ENCODE data around the gene SLC22A2.

Gene SLC22A2

GRCh38 chr6:160221918-160222317, 36.7 kb downstream of the SLC22A2 start:
- Histone ChIP-seq H3K4ac (ENCODE audit: low read depth in 1 of 2, low read length in 2 of 2) (no peak overlapping the region), H3K14ac (ENCODE audit: low read length in 2 of 2) (no peak overlapping the region), H3K4me1 (ENCODE audit: control insufficient read depth, insufficient read depth, low read depth, low read length) (no peaks in the 10 kb centered on the region), H2BK15ac (ENCODE audit: low read depth, poor library complexity, severe bottlenecking) (no peak overlapping the region), H2BK120ac (ENCODE audit: low read depth, low read length) (no peak overlapping the region), H2AFZ (ENCODE audit: low read depth, low read length) (no peak overlapping the region), H3K9me3 (ENCODE audit: control insufficient read depth, low read length) (no peaks in the 10 kb centered on the region), H3K4me3 (ENCODE audit: insufficient read depth in 1 of 2, low read depth in 1 of 2, low read length in 2 of 2) (no peak overlapping the region), H4K91ac (ENCODE audit: low read length) (no peak overlapping the region), H2BK12ac (ENCODE audit: low read length in 2 of 2) (no peak overlapping the region), H4K8ac (ENCODE audit: low read length) (no peak overlapping the region), H3K23ac (ENCODE audit: low read length in 2 of 2) (no peak overlapping the region), H2BK5ac (ENCODE audit: low read depth, low read length, poor library complexity, severe bottlenecking) (no peak overlapping the region), H3K79me1 (replicated peaks; ENCODE audit: low read length, poor library complexity, severe bottlenecking) (no peaks in the 10 kb centered on the region), H3K27me3 (ENCODE audit: control insufficient read depth in 1 of 2, insufficient read depth in 1 of 2, low read length in 2 of 2) (peaks cover 9 to 12% of the 10 kb centered on the region in 2 experiments), H3K4me2 (ENCODE audit: low read length, poor library complexity, severe bottlenecking) (no peak overlapping the region), H3K36me3 (ENCODE audit: control insufficient read depth in 1 of 2, insufficient read depth in 2 of 2, low read depth in 1 of 2, low read length in 2 of 2) (no peaks in the 10 kb centered on the region), H3K9ac (ENCODE audit: low read length) (no peak overlapping the region), H2AK5ac (ENCODE audit: low read length, severe bottlenecking) (no peak overlapping the region), H3K27ac (ENCODE audit: low read length, poor library complexity, severe bottlenecking) (no peak overlapping the region), H3K18ac (ENCODE audit: low read depth in 1 of 2, low read length in 2 of 2) (no peak overlapping the region)
- 100% methylated on average over 1 of the region's 1 CpG for WGBS
- DNase-seq: no peak

GRCh38 chr6:160221423-160221822, 37.2 kb downstream of the SLC22A2 start:
- Histone ChIP-seq H3K4me1 (ENCODE audit: control insufficient read depth, insufficient read depth, low read depth, low read length) (no peaks in the 10 kb centered on the region), H3K23ac (ENCODE audit: low read length in 2 of 2) (no peak overlapping the region), H3K4me2 (ENCODE audit: low read length, poor library complexity, severe bottlenecking) (no peak overlapping the region), H2AFZ (ENCODE audit: low read depth, low read length) (no peak overlapping the region), H3K14ac (ENCODE audit: low read length in 2 of 2) (no peak overlapping the region), H2BK5ac (ENCODE audit: low read depth, low read length, poor library complexity, severe bottlenecking) (no peak overlapping the region), H2AK5ac (ENCODE audit: low read length, severe bottlenecking) (no peak overlapping the region), H3K36me3 (ENCODE audit: control insufficient read depth in 1 of 2, insufficient read depth in 2 of 2, low read depth in 1 of 2, low read length in 2 of 2) (no peaks in the 10 kb centered on the region), H3K27me3 (ENCODE audit: control insufficient read depth in 1 of 2, insufficient read depth in 1 of 2, low read length in 2 of 2) (peaks cover 9 to 12% of the 10 kb centered on the region in 2 experiments), H3K18ac (ENCODE audit: low read depth in 1 of 2, low read length in 2 of 2) (no peak overlapping the region), H2BK12ac (ENCODE audit: low read length in 2 of 2) (no peak overlapping the region), H3K79me1 (replicated peaks; ENCODE audit: low read length, poor library complexity, severe bottlenecking) (no peaks in the 10 kb centered on the region), H2BK120ac (ENCODE audit: low read depth, low read length) (no peak overlapping the region), H4K91ac (ENCODE audit: low read length) (no peak overlapping the region), H3K9me3 (ENCODE audit: control insufficient read depth, low read length) (no peaks in the 10 kb centered on the region), H4K8ac (ENCODE audit: low read length) (no peak overlapping the region), H3K9ac (ENCODE audit: low read length) (no peak overlapping the region), H3K27ac (ENCODE audit: low read length, poor library complexity, severe bottlenecking) (no peak overlapping the region), H2BK15ac (ENCODE audit: low read depth, poor library complexity, severe bottlenecking) (no peak overlapping the region), H3K4ac (ENCODE audit: low read depth in 1 of 2, low read length in 2 of 2) (no peak overlapping the region), H3K4me3 (ENCODE audit: insufficient read depth in 1 of 2, low read depth in 1 of 2, low read length in 2 of 2) (no peak overlapping the region)
- no peak for DNase-seq
- WGBS: 29% methylated on average over 2 of the region's 3 CpGs

GRCh38 chr6:160218810-160219209, 39.8 kb downstream of the SLC22A2 start:
- H4K91ac ChIP-seq (ENCODE audit: low read length): no peak overlapping the region
- H3K4ac ChIP-seq (ENCODE audit: low read depth in 1 of 2, low read length in 2 of 2): no peak overlapping the region
- no peak overlapping the region for H3K4me2 ChIP-seq (ENCODE audit: low read length, poor library complexity, severe bottlenecking)
- peaks cover 9 to 12% of the 10 kb centered on the region in 2 experiments for H3K27me3 ChIP-seq (ENCODE audit: control insufficient read depth in 1 of 2, insufficient read depth in 1 of 2, low read length in 2 of 2)
- H3K23ac ChIP-seq (ENCODE audit: low read length in 2 of 2): no peak overlapping the region
- H2BK5ac ChIP-seq (ENCODE audit: low read depth, low read length, poor library complexity, severe bottlenecking): no peak overlapping the region
- H2BK12ac ChIP-seq (ENCODE audit: low read length in 2 of 2): no peak overlapping the region
- H2AFZ ChIP-seq (ENCODE audit: low read depth, low read length): no peak overlapping the region
- H3K9ac ChIP-seq (ENCODE audit: low read length): peak overlapping the region; percentile 6
- no peaks in the 10 kb centered on the region for H3K79me1 ChIP-seq (replicated peaks; ENCODE audit: low read length, poor library complexity, severe bottlenecking)
- H3K36me3 ChIP-seq (ENCODE audit: control insufficient read depth in 1 of 2, insufficient read depth in 2 of 2, low read depth in 1 of 2, low read length in 2 of 2): no peaks in the 10 kb centered on the region
- no peak for DNase-seq
- H3K14ac ChIP-seq (ENCODE audit: low read length in 2 of 2): no peak overlapping the region
- H2AK5ac ChIP-seq (ENCODE audit: low read length, severe bottlenecking): no peak overlapping the region
- WGBS: 45% methylated on average over 2 of the region's 2 CpGs
- H2BK15ac ChIP-seq (ENCODE audit: low read depth, poor library complexity, severe bottlenecking): no peak overlapping the region
- H2BK120ac ChIP-seq (ENCODE audit: low read depth, low read length): no peak overlapping the region
- peak overlapping the region; percentile 16 for H4K8ac ChIP-seq (ENCODE audit: low read length)
- H3K4me3 ChIP-seq (ENCODE audit: insufficient read depth in 1 of 2, low read depth in 1 of 2, low read length in 2 of 2): no peak overlapping the region
- no peak overlapping the region for H3K27ac ChIP-seq (ENCODE audit: low read length, poor library complexity, severe bottlenecking)
- no peaks in the 10 kb centered on the region for H3K9me3 ChIP-seq (ENCODE audit: control insufficient read depth, low read length)
- no peaks in the 10 kb centered on the region for H3K4me1 ChIP-seq (ENCODE audit: control insufficient read depth, insufficient read depth, low read depth, low read length)
- H3K18ac ChIP-seq (ENCODE audit: low read depth in 1 of 2, low read length in 2 of 2): no peak overlapping the region

GRCh38 chr6:160217863-160218262, 40.8 kb downstream of the SLC22A2 start:
- Histone ChIP-seq H3K79me1 (replicated peaks; ENCODE audit: low read length, poor library complexity, severe bottlenecking) (no peaks in the 10 kb centered on the region), H4K91ac (ENCODE audit: low read length) (no peak overlapping the region), H3K9ac (ENCODE audit: low read length) (peak overlapping the region; percentile 15), H4K8ac (ENCODE audit: low read length) (no peak overlapping the region), H2BK12ac (ENCODE audit: low read length in 2 of 2) (no peak overlapping the region), H3K14ac (ENCODE audit: low read length in 2 of 2) (no peak overlapping the region), H2AFZ (ENCODE audit: low read depth, low read length) (no peak overlapping the region), H3K27ac (ENCODE audit: low read length, poor library complexity, severe bottlenecking) (no peak overlapping the region), H3K4me3 (ENCODE audit: insufficient read depth in 1 of 2, low read depth in 1 of 2, low read length in 2 of 2) (no peak overlapping the region), H3K4me1 (ENCODE audit: control insufficient read depth, insufficient read depth, low read depth, low read length) (no peaks in the 10 kb centered on the region), H3K36me3 (ENCODE audit: control insufficient read depth in 1 of 2, insufficient read depth in 2 of 2, low read depth in 1 of 2, low read length in 2 of 2) (no peaks in the 10 kb centered on the region), H2AK5ac (ENCODE audit: low read length, severe bottlenecking) (no peak overlapping the region), H2BK15ac (ENCODE audit: low read depth, poor library complexity, severe bottlenecking) (no peak overlapping the region), H3K9me3 (ENCODE audit: control insufficient read depth, low read length) (no peaks in the 10 kb centered on the region), H3K18ac (ENCODE audit: low read depth in 1 of 2, low read length in 2 of 2) (no peak overlapping the region), H3K27me3 (ENCODE audit: control insufficient read depth in 1 of 2, insufficient read depth in 1 of 2, low read length in 2 of 2) (peaks cover 9 to 12% of the 10 kb centered on the region in 2 experiments), H2BK120ac (ENCODE audit: low read depth, low read length) (no peak overlapping the region), H3K4ac (ENCODE audit: low read depth in 1 of 2, low read length in 2 of 2) (no peak overlapping the region), H3K23ac (ENCODE audit: low read length in 2 of 2) (no peak overlapping the region), H2BK5ac (ENCODE audit: low read depth, low read length, poor library complexity, severe bottlenecking) (no peak overlapping the region), H3K4me2 (ENCODE audit: low read length, poor library complexity, severe bottlenecking) (no peak overlapping the region)
- DNase-seq: no peak
- WGBS: 85% methylated on average over 3 of the region's 4 CpGs
